ENCODE results near the gene PLAC9.

PLAC9 gene

GRCh38 chr10:80161321-80162083 is 29.0 kb downstream of the PLAC9 start:
- no peak for DNase-seq

- DNase-seq: no peak
These were observed 31.3 kb downstream of the PLAC9 start for GRCh38 chr10:80163741-80164341.

- no peak for DNase-seq
These were observed 32.1 kb downstream of the PLAC9 start for GRCh38 chr10:80164596-80164995.

- no peak for DNase-seq
These were observed 32.6 kb downstream of the PLAC9 start for GRCh38 chr10:80165173-80165572.

- DNase-seq: no peak
These were observed 34.3 kb downstream of the PLAC9 start for GRCh38 chr10:80166581-80167470.

GRCh38 chr10:80167471-80168161 is 35.1 kb downstream of the PLAC9 start:
- no peak for DNase-seq

- no peak for DNase-seq
These were observed 35.6 kb downstream of the PLAC9 start for GRCh38 chr10:80168162-80168511.

- DNase-seq: no peak
These were observed 36.3 kb downstream of the PLAC9 start for GRCh38 chr10:80168679-80169380.

GRCh38 chr10:80170026-80170425 is 37.5 kb downstream of the PLAC9 start:
- DNase-seq: no peak

- DNase-seq: no peak
These were observed 38.1 kb downstream of the PLAC9 start for GRCh38 chr10:80170641-80171040.

- no peak for DNase-seq
These were observed 38.7 kb downstream of the PLAC9 start for GRCh38 chr10:80171248-80171660.

- DNase-seq: no peak
These were observed 40.4 kb downstream of the PLAC9 start for GRCh38 chr10:80172896-80173295.

GRCh38 chr10:80173466-80173865 is 40.9 kb downstream of the PLAC9 start:
- no peak for DNase-seq

- DNase-seq: no peak
These were observed 42.3 kb downstream of the PLAC9 start for GRCh38 chr10:80174641-80175395.

GRCh38 chr10:80176526-80176925 is 44.0 kb downstream of the PLAC9 start:
- DNase-seq: no peak

- no peak for DNase-seq
These were observed 45.5 kb downstream of the PLAC9 start for GRCh38 chr10:80177781-80178636.

GRCh38 chr10:80182986-80183385 is 50.5 kb downstream of the PLAC9 start:
- no peak for DNase-seq

GRCh38 chr10:80183436-80183835 is 50.9 kb downstream of the PLAC9 start:
- no peak for DNase-seq

GRCh38 chr10:80184291-80184690 is 51.8 kb downstream of the PLAC9 start:
- DNase-seq: no peak

GRCh38 chr10:80185578-80186299 is 53.2 kb downstream of the PLAC9 start:
- no peak for DNase-seq

Measured in retina (tissue), 1 donor.